HEK293 (cell line): ENCODE results near the gene SLC22A12.

Experiments
- CTCF ChIA-PET: fragments of 350-600 bp; formaldehyde crosslinking; extraction: SDS; loops from one replicate; lab custom pipeline; 2021; ENCODE audit warnings: antibody characterized with exemption; lab: Yijun Ruan, JAX
- POLR2A ChIA-PET: fragments of 300-600 bp; formaldehyde crosslinking; extraction: SDS; loops from one replicate; lab custom pipeline; 2020; ENCODE audit warnings: antibody characterized with exemption, inconsistent platforms; lab: Yijun Ruan, JAX
- H3K27ac ChIP-seq: fragments of 200-500 bp; sonication (Bioruptor generic); 2 replicates; pipeline ENCODE4 v1.5.1; 2014; ENCODE audit warnings: low read depth, low read length, control low read depth, inconsistent platforms; ENCODE audit errors: extremely low read depth
- H3K36me3 ChIP-seq, 2 experiments: fragments of 200-500 bp in 1 of 2; sonication (Bioruptor generic) in 1 of 2; 1 replicate in 1 of 2; 2 replicates in 1 of 2; pipeline ENCODE4 v1.5.1; 2014 to 2017; ENCODE audit warnings: inconsistent platforms in 2 of 2, low read length in 2 of 2; ENCODE audit not compliant: control insufficient read depth in 2 of 2, insufficient read depth in 1 of 2
- H3K4me1 ChIP-seq: fragments of 200-500 bp; sonication (Bioruptor generic); 2 replicates; pipeline ENCODE4 v1.5.1; 2014; ENCODE audit warnings: mild to moderate bottlenecking, low read length, inconsistent platforms; ENCODE audit not compliant: control insufficient read depth, insufficient read depth
- H3K4me3 ChIP-seq: 2 replicates; pipeline ENCODE4 v1.5.1; 2011; ENCODE audit warnings: low read depth, mild to moderate bottlenecking, control low read depth, low read length, moderate library complexity
- H3K9me3 ChIP-seq: fragments of 200-500 bp; sonication (Bioruptor generic); 2 replicates; pipeline ENCODE4 v1.5.1; 2014; ENCODE audit warnings: low read depth, low read length, inconsistent platforms; ENCODE audit not compliant: control insufficient read depth, insufficient read depth
- CTCF ChIP-seq: fragments of 450-650 bp; formaldehyde crosslinking; IDR thresholded peaks from 2 replicates; pipeline ENCODE4 v1.5.1; 2016; ENCODE audit warnings: missing biosample characterization, missing genetic modification characterization
- FEZF1 ChIP-seq: fragments of 450-650 bp; formaldehyde crosslinking; IDR thresholded peaks from 2 replicates; pipeline ENCODE4 v1.5.1; 2016; ENCODE audit warnings: missing biosample characterization, missing genetic modification characterization
- GLIS2 ChIP-seq: fragments of 450-650 bp; formaldehyde crosslinking; IDR thresholded peaks from 2 replicates; pipeline ENCODE4 v1.5.1; 2016; ENCODE audit warnings: missing biosample characterization, missing genetic modification characterization
- HOXD13 ChIP-seq: sonication (generic); formaldehyde crosslinking; IDR thresholded peaks from 2 replicates; pipeline ENCODE4 v1.8.0; 2022; ENCODE audit warnings: missing genetic modification reagents, borderline replicate concordance
- INSM2 ChIP-seq: fragments of 450-650 bp; formaldehyde crosslinking; IDR thresholded peaks from 2 replicates; pipeline ENCODE4 v1.5.1; 2016; ENCODE audit warnings: missing biosample characterization, missing genetic modification characterization
- PRDM1 ChIP-seq: fragments of 450-650 bp; formaldehyde crosslinking; IDR thresholded peaks from 2 replicates; pipeline ENCODE4; 2016; ENCODE audit warnings: missing biosample characterization, missing genetic modification characterization
- SALL2 ChIP-seq: fragments of 450-650 bp; formaldehyde crosslinking; IDR thresholded peaks from 2 replicates; pipeline ENCODE4 v1.5.0; 2017; ENCODE audit warnings: missing biosample characterization, mild to moderate bottlenecking, missing genetic modification characterization, borderline replicate concordance
- TRIM28 ChIP-seq: IDR thresholded peaks from 2 replicates; pipeline ENCODE4 v1.6.1; 2011; ENCODE audit warnings: low read length, control low read depth, borderline replicate concordance
- YY2 ChIP-seq: fragments of 450-650 bp; formaldehyde crosslinking; IDR thresholded peaks from 2 replicates; pipeline ENCODE4 v1.5.1; 2016; ENCODE audit warnings: missing biosample characterization, missing genetic modification characterization
- ZNF10 ChIP-seq: fragments of 450-650 bp; formaldehyde crosslinking; IDR thresholded peaks from 2 replicates; pipeline ENCODE4 v1.5.1; 2017; ENCODE audit warnings: missing biosample characterization, missing genetic modification characterization
- ZNF404 ChIP-seq: fragments of 450-650 bp; formaldehyde crosslinking; IDR thresholded peaks from 2 replicates; pipeline ENCODE4 v1.5.1; 2017; ENCODE audit warnings: missing biosample characterization, missing genetic modification characterization
- ZNF513 ChIP-seq: fragments of 450-650 bp; IDR thresholded peaks from 2 replicates; pipeline ENCODE4 v1.5.1; 2018; ENCODE audit warnings: missing biosample characterization, missing genetic modification characterization
- ZNF518A ChIP-seq: fragments of 450-650 bp; formaldehyde crosslinking; conservative IDR thresholded peaks from 2 replicates; pipeline ENCODE4 v1.5.1; 2016; ENCODE audit warnings: low read depth, missing biosample characterization, missing genetic modification characterization
- ZNF600 ChIP-seq: fragments of 450-650 bp; formaldehyde crosslinking; IDR thresholded peaks from 2 replicates; pipeline ENCODE4 v1.5.1; 2016; ENCODE audit warnings: missing biosample characterization, missing genetic modification characterization
- ZNF639 ChIP-seq: fragments of 450-650 bp; formaldehyde crosslinking; IDR thresholded peaks from 2 replicates; pipeline ENCODE4 v1.5.1; 2016; ENCODE audit warnings: missing biosample characterization, missing genetic modification characterization
- ZNF645 ChIP-seq: fragments of 450-650 bp; formaldehyde crosslinking; IDR thresholded peaks from 2 replicates; pipeline ENCODE4; 2016; ENCODE audit warnings: missing biosample characterization, missing genetic modification characterization
- ZNF664 ChIP-seq: fragments of 450-650 bp; formaldehyde crosslinking; IDR thresholded peaks from 2 replicates; pipeline ENCODE4 v1.5.1; 2016; ENCODE audit warnings: missing biosample characterization, missing genetic modification characterization
- ZNF677 ChIP-seq: fragments of 450-650 bp; IDR thresholded peaks from 2 replicates; pipeline ENCODE4 v1.5.0; 2018; ENCODE audit warnings: missing biosample characterization, mild to moderate bottlenecking, missing genetic modification characterization, moderate library complexity
- ZNF747 ChIP-seq: fragments of 450-650 bp; formaldehyde crosslinking; IDR thresholded peaks from 2 replicates; pipeline ENCODE4 v1.5.1; 2016; ENCODE audit warnings: missing biosample characterization, missing genetic modification characterization
- ZNF768 ChIP-seq: fragments of 450-650 bp; formaldehyde crosslinking; IDR thresholded peaks from 2 replicates; pipeline ENCODE4 v1.5.1; 2018; ENCODE audit warnings: missing biosample characterization, mild to moderate bottlenecking, missing genetic modification characterization

The SLC22A12 gene

GRCh38 chr11:64546176-64546575, 44.8 kb upstream of the SLC22A12 start:
- no peak overlapping the region for H3K4me3 ChIP-seq
- no peak for TF ChIP-seq CTCF (tag by site-specific recombination)
- TF ChIP-seq YY2 (tag by site-specific recombination): no peak
- CTCF ChIA-PET: interaction anchor here (1.6 kb wide), 1 partner anchor 105 kb away, joined by 7 read pairs; no protein-coding TSS in a partner anchor
- POLR2A ChIA-PET: no interaction called here
- H3K4me1 ChIP-seq: no peaks in the 10 kb centered on the region
- no peaks in the 10 kb centered on the region for H3K36me3 ChIP-seq
- H3K9me3 ChIP-seq: no peaks in the 10 kb centered on the region
- no peak overlapping the region for H3K27ac ChIP-seq

GRCh38 chr11:64546600-64546999, 44.4 kb upstream of the SLC22A12 start:
- ChIA-PET POLR2A (no interaction called here), CTCF (interaction anchor here (1.2 kb wide), 1 partner anchor 99 kb away, joined by 5 read pairs; no protein-coding TSS in a partner anchor)
- Histone ChIP-seq H3K9me3 (no peaks in the 10 kb centered on the region), H3K36me3 (no peaks in the 10 kb centered on the region), H3K27ac (no peak overlapping the region), H3K4me1 (no peaks in the 10 kb centered on the region), H3K4me3 (no peak overlapping the region)
- no peak for TF ChIP-seq ZNF10 (tag by site-specific recombination)
- no peak for TF ChIP-seq ZNF639 (tag by site-specific recombination)
- no peak for TF ChIP-seq ZNF747 (tag by site-specific recombination)
- no peak for TF ChIP-seq ZNF677
- no peak for TF ChIP-seq ZNF404 (tag by site-specific recombination)
- no peak for TF ChIP-seq ZNF768 (tag by site-specific recombination)
- TF ChIP-seq HOXD13 (CRISPR knock-in tag): no peak
- TF ChIP-seq ZNF645 (tag by site-specific recombination): no peak
- TF ChIP-seq FEZF1 (tag by site-specific recombination): no peak

GRCh38 chr11:64549969-64550368, 41.1 kb upstream of the SLC22A12 start:
- ChIA-PET CTCF (interaction anchor here (0.7 to 2.0 kb wide), 5 partner anchors 15 to 102 kb away, joined by 3 to 5 read pairs (median 4); no protein-coding TSS in a partner anchor), POLR2A (interaction anchor here (0.8 kb wide), 1 partner anchor 16 kb away, joined by 6 read pairs; no protein-coding TSS in a partner anchor)
- Histone ChIP-seq H3K9me3 (no peaks in the 10 kb centered on the region), H3K27ac (no peak overlapping the region), H3K36me3 (no peaks in the 10 kb centered on the region), H3K4me1 (no peaks in the 10 kb centered on the region), H3K4me3 (no peak overlapping the region)
- no peak for TF ChIP-seq ZNF518A (tag by site-specific recombination)
- no peak for TF ChIP-seq GLIS2
- TF ChIP-seq TRIM28: no peak
- no peak for TF ChIP-seq ZNF600 (tag by site-specific recombination)
- TF ChIP-seq ZNF513: no peak
- no peak for TF ChIP-seq SALL2 (tag by site-specific recombination)
- no peak for TF ChIP-seq PRDM1
- no peak for TF ChIP-seq ZNF664 (tag by site-specific recombination)
- TF ChIP-seq INSM2 (tag by site-specific recombination): no peak
